A673 (cell line): Measurements from ENCODE around the gene PLVAP.

Experiments
- CTCF ChIP-seq: fragments of 300-800, 200-600 bp; sonication (generic); conservative IDR thresholded peaks from 2 replicates; pipeline ENCODE4 v1.5.1; 2017; ENCODE audit warnings: low read depth, mild to moderate bottlenecking, antibody characterized with exemption, low read length, moderate library complexity, mixed read lengths
- EZH2 ChIP-seq: fragments of 200-600 bp; sonication (generic); IDR thresholded peaks from 2 replicates; pipeline ENCODE4 v1.6.1; 2017; ENCODE audit warnings: borderline replicate concordance, low read depth, mild to moderate bottlenecking, mixed read lengths, antibody characterized with exemption, low read length; ENCODE audit not compliant: poor library complexity, severe bottlenecking

GRCh38 chr19:17411801-17412200 lies 34.7 kb upstream of the PLVAP start:
- TF ChIP-seq CTCF (no peak), EZH2 (no peak)
